Right lobe of liver (tissue), 6 donors: ENCODE results near the gene REST. TPM values are rescaled to one million over a fixed set of nuclear protein-coding genes. Genes with fewer than 3 reads are reported as not detected.
"Not testable (repeated sequence)": the region's sequence is repeated elsewhere in the genome, so short reads cannot be mapped to it uniquely, and the experiment has no call there.

Experiments used
- ATAC-seq, 4 donors: fragments of 200-7000 bp; cut with Tn5 transposase; one replicate each; pipeline ENCODE4 v1.9.1; 2020; ENCODE audit warnings: mild to moderate bottlenecking in 4 of 4, moderate library complexity in 4 of 4
- DNase-seq, 3 donors: peaks; one replicate each; pipeline ENCODE4 v3.0.0-alpha.2; 2020
- H3K27ac ChIP-seq, 3 donors: fragments of 200-600 bp; one replicate each; pipeline ENCODE4 v1.8.0; 2022
- H3K27me3 ChIP-seq, 2 donors: fragments of 200-600 bp; one replicate each; pipeline ENCODE4 v1.8.0; 2022
- H3K36me3 ChIP-seq, 4 donors: fragments of 200-600 bp; sonication (generic) in 1 of 4; one replicate each; pipeline versions ENCODE4 v1.5.1 to v1.8.0; 2017 to 2022; ENCODE audit warnings: control low read depth in 1 of 4
- H3K4me1 ChIP-seq, 4 donors: fragments of 200-600 bp; sonication (generic) in 1 of 4; one replicate each; pipeline versions ENCODE4 v1.5.1 to v1.8.0; 2017 to 2022; ENCODE audit warnings: control low read depth in 1 of 4
- H3K4me3 ChIP-seq, 3 donors: fragments of 200-600 bp; one replicate each; pipeline ENCODE4 v1.8.0; 2022
- H3K9me3 ChIP-seq, 4 donors: fragments of 200-600 bp; sonication (generic) in 1 of 4; one replicate each; pipeline versions ENCODE4 v1.5.1 to v1.8.0; 2017 to 2022; ENCODE audit warnings: control low read depth in 1 of 4
- CTCF ChIP-seq, 4 donors: fragments of 200-600 bp in 3 of 4; fragments of 450-650 bp in 1 of 4; IDR thresholded peaks; one replicate each; pipeline versions ENCODE4 v1.5.1 to v1.8.0; 2016 to 2022; ENCODE audit warnings: antibody characterized with exemption in 4 of 4, mild to moderate bottlenecking in 2 of 4
- POLR2A ChIP-seq: fragments of 450-650 bp; IDR thresholded peaks from one replicate; pipeline ENCODE4 v1.6.1; 2017; ENCODE audit warnings: antibody characterized with exemption, mild to moderate bottlenecking
- WGBS: methylation state at CpG from one replicate; pipeline ENCODE4 v1.1.6; 2018; ENCODE audit warnings: low coverage, low lambda C conversion rate; ENCODE audit not compliant: insufficient coverage; ENCODE audit errors: missing lambda C conversion rate; 5-methylcytosine and 5-hydroxymethylcytosine counted together
- intact Hi-C, 2 donors: fragments of 100-400 bp; cut with DNase I; formaldehyde crosslinking; loops; one replicate each; pipeline versions ENCODE4 v1.11.2 to v1.14.1; 2022
- total RNA-seq, 6 experiments: library from RNA; depleted of rRNA in 2 of 6; stranded (reverse); fragments of >200 nt in 2 of 6; fragmentation: NEBNext Ultra II Directional in 3 of 6; extraction: Animal tissue kit (Norgen Biotek cat#: 25700) in 3 of 6; gene quantifications; one replicate each; pipeline versions ENCODE4 v1.1.0 to v1.2.4, GENCODE V29; 2016 to 2023
- donor health status: DM: no; HTN: yes; CAD: no.
- donor health status: DM: no; HTN: no; CAD: no.
- donor health status: DM: no; HTN: no; CAD: no.
- donor health status: DM: no; HTN: yes; CAD: no.
- donor health status: DM: no; HTN: yes; CAD: no.

The REST gene
- total RNA-seq, 6 experiments from 2014 or later, result 10.6 to 19.3 (median 16.4) TPM

GRCh38 chr4:56892691-56893090 lies 15.0 kb upstream of the REST start:
- no peak for DNase-seq
- H3K4me1 ChIP-seq, result no peaks in the 10 kb centered on the region
- TF ChIP-seq POLR2A (no peak), CTCF (IDR thresholded peaks at IDR 0.05) (no peak)
- H3K36me3 ChIP-seq, result no peaks in the 10 kb centered on the region
- 100% methylated on average over 1 of the region's 1 CpG for WGBS
- intact Hi-C loops, result no loop called here
- ATAC-seq, result no peak
- H3K9me3 ChIP-seq, result no peaks in the 10 kb centered on the region
- H3K27me3 ChIP-seq, result no peaks in the 10 kb centered on the region
- no peak overlapping the region for H3K4me3 ChIP-seq
- no peak overlapping the region for H3K27ac ChIP-seq

GRCh38 chr4:56897842-56898241 lies 9.9 kb upstream of the REST start:
- H3K4me1 ChIP-seq, H3K36me3 ChIP-seq, H3K4me3 ChIP-seq, DNase-seq, H3K9me3 ChIP-seq, H3K27me3 ChIP-seq, intact Hi-C loops, H3K27ac ChIP-seq, ATAC-seq: not testable (repeated sequence)
- 97% methylated on average over 6 of the region's 17 CpGs for WGBS

GRCh38 chr4:56900186-56900585 lies 7.5 kb upstream of the REST start:
- DNase-seq, intact Hi-C loops, H3K4me3 ChIP-seq, H3K4me1 ChIP-seq, H3K36me3 ChIP-seq, H3K9me3 ChIP-seq, ATAC-seq, H3K27ac ChIP-seq, H3K27me3 ChIP-seq: not testable (repeated sequence)
- WGBS, result 84% methylated on average over 5 of the region's 5 CpGs

GRCh38 chr4:56902703-56903102 lies 5.0 kb upstream of the REST start:
- Histone ChIP-seq H3K9me3 (no peaks in the 10 kb centered on the region), H3K36me3 (no peaks in the 10 kb centered on the region), H3K27ac (no peak overlapping the region), H3K4me3 (no peak overlapping the region), H3K4me1 (no peaks in the 10 kb centered on the region), H3K27me3 (no peaks in the 10 kb centered on the region)
- intact Hi-C loops, result no loop called here
- TF ChIP-seq POLR2A (no peak), CTCF (IDR thresholded peaks at IDR 0.05) (no peak)
- DNase-seq (no peak), ATAC-seq (no peak)
- WGBS, result 87% methylated on average over 3 of the region's 3 CpGs

DNA sequence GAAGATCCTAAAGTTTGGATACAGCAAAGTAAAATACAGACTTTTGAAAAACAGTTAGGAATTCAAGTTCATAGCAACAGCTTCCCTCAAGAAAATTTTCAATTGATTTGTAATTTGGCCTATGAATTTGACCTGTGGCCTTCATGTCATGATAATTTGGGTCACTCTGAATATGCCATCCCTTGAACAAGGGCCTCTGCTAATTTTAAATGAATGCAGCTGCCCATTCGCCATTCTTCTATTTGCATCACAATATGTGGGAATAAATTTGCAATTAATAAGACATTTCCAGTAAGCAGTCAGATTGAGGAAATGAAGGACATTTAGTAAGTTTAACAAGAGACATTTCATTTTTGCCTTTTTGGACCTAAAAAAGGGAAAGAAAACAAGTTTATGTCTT lies 1.9 kb upstream of the REST start:
- intact Hi-C loops, result no loop called here
- Histone ChIP-seq H3K9me3 (no peaks in the 10 kb centered on the region), H3K4me1 (peaks cover 0 to 10% (median 0%) of the 10 kb centered on the region in 4 donors), H3K36me3 (no peaks in the 10 kb centered on the region), H3K27me3 (no peaks in the 10 kb centered on the region), H3K27ac (no peak overlapping the region), H3K4me3 (no peak overlapping the region)
- DNase-seq (no peak), ATAC-seq (no peak)
- 93% methylated on average over 1 of the region's 1 CpG for whole genome bisulfite sequencing
- TF ChIP-seq CTCF (IDR thresholded peaks at IDR 0.05), result no peak
- no peak for TF ChIP-seq POLR2A
